Fibroblast of pulmonary artery (primary cell): ENCODE results near the gene SLC6A19.

ENCODE experiments used
- DNase-seq: peaks from one replicate; pipeline ENCODE4 v3.0.0-alpha.2; 2010; ENCODE audit warnings: low read depth
- H3K4me3 ChIP-seq: replicated peaks from 2 replicates; pipeline ENCODE4 v1.5.1; 2011; ENCODE audit warnings: low read depth, mild to moderate bottlenecking, control low read depth, low read length, moderate library complexity
- CTCF ChIP-seq: IDR thresholded peaks from 2 replicates; pipeline ENCODE4 v1.5.1; 2011; ENCODE audit warnings: mild to moderate bottlenecking, control low read depth, low read length, inconsistent platforms; ENCODE audit errors: missing control alignments

The SLC6A19 gene

GRCh38 chr5:1185629-1186350 is 15.6 kb upstream of the SLC6A19 start:
- DNase-seq = no peak
- no peak for TF ChIP-seq CTCF
- no peak overlapping the region for H3K4me3 ChIP-seq

GRCh38 chr5:1186351-1187233 is 14.8 kb upstream of the SLC6A19 start:
- TF ChIP-seq CTCF = no peak
- DNase-seq = no peak
- no peak overlapping the region for H3K4me3 ChIP-seq

DNA sequence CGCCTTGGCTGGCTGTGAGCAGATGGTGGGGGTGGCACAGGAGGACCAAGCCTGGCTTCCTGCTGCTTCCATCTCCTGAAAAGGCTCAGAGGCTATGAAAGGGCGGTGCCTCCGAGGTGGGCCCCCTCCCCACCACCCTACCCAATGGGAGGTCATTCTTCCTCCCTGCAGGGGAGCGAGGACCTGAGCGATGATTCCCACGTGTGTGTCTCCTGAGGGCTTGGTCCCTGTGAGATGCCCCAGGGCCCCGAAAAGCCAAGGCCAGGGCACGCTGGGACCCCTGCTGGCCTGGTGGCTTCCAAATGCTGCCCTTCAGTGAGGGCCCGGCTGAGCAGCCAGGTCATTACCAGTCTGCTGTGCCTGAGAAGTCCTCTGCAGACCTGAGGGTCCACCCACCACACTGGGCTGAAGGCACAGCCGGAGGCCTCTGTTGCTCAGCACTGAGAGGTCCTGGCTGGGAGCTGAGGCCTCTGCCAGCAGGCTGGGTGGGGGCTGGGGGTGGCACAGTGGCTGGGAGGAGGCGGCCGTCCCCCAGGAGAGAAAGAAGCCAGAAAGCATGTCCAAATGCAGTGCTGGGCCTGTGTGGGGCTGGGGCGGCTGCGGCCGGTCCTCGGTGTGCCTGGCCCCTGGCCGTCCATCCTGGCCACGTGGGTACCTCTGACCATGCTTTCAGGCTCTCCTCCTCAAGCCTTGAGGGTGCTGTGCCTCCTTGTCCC is 14.0 kb upstream of the SLC6A19 start:
- no peak for TF ChIP-seq CTCF
- no peak for DNase-seq
- H3K4me3 ChIP-seq = no peak overlapping the region

GRCh38 chr5:1187950-1188334 is 13.5 kb upstream of the SLC6A19 start:
- TF ChIP-seq CTCF = no peak
- DNase-seq = no peak
- no peak overlapping the region for H3K4me3 ChIP-seq

DNA sequence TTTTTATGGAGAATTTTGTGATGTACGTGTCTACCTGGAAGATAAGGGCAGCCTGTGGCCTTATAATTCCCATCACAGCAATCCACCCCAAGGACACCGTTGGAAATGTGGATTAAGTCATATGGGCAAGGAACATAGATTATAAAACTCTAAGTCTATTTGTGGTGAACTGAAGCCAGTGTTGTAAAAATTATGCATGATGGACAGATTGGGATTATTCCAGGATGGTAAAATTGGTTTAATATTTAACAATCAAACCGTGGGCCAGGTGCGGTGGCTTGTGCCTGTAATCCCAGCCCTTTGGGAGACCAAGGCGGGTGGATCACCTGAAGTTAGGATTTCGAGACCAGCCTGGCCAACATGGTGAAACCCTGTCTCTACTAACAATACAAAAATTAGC is 12.9 kb upstream of the SLC6A19 start:
- no peak for TF ChIP-seq CTCF
- H3K4me3 ChIP-seq = no peak overlapping the region
- DNase-seq = no peak

DNA sequence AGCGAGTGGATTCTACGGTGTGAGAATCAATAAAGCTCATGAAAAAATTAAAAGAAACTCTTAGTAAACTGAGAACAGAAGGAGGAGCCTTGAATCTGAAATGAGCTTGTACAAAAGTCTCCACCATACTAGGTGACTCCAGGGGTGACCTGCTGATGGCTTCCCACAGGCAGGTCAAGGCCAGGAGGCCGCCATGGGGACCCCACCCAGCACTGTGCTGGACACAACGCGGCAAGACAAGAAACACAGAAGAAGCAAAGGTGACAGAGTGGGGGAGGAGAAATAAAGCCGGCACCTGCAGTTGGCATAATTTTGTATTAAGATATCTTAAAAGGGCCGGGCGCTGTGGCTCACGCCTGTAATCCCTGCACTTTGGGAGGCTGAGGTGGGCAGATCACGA is 12.1 kb upstream of the SLC6A19 start:
- DNase-seq = no peak
- H3K4me3 ChIP-seq = no peak overlapping the region
- no peak for TF ChIP-seq CTCF
